Measurements from ENCODE around the gene OXSR1.

GRCh38 chr3:38124324-38125122 lies 40.8 kb upstream of the OXSR1 start:
- TF ChIP-seq EZH2 (IDR thresholded peaks at IDR 0.05) (no peak), CTCF (IDR thresholded peaks at IDR 0.05 in 2 of 3, conservative IDR thresholded peaks at IDR 0.05 in 1 of 3; ENCODE audit: borderline replicate concordance in 1 of 3, insufficient read depth in 1 of 3, low read depth in 2 of 3, low read length in 2 of 3) (no peak), POLR2AphosphoS5 (IDR thresholded peaks at IDR 0.05; ENCODE audit: low read depth, low read length) (no peak), JUND (IDR thresholded peaks at IDR 0.05) (no peak), POLR2A (IDR thresholded peaks at IDR 0.05; ENCODE audit: borderline replicate concordance, extremely low read depth, insufficient read depth, insufficient read length) (no peak), RAD21 (IDR thresholded peaks at IDR 0.05; ENCODE audit: low read depth) (no peak), SIN3A (IDR thresholded peaks at IDR 0.05; ENCODE audit: low read depth) (no peak), ZBTB33 (IDR thresholded peaks at IDR 0.05; ENCODE audit: extremely low read depth, insufficient replicate concordance, low read length) (no peak), REST (IDR thresholded peaks at IDR 0.05; ENCODE audit: low read depth) (no peak), MAX (IDR thresholded peaks at IDR 0.05) (no peak), EZH2phosphoT487 (IDR thresholded peaks at IDR 0.05; ENCODE audit: borderline replicate concordance) (no peak), ATF3 (IDR thresholded peaks at IDR 0.05) (no peak), YY1 (IDR thresholded peaks at IDR 0.05; ENCODE audit: extremely low read depth, insufficient replicate concordance, low read depth, low read length) (no peak), EGR1 (IDR thresholded peaks at IDR 0.05; ENCODE audit: low read depth) (no peak)

All from HCT116 (cell line).